Stimulated activated naive CD4-positive, alpha-beta T cell (primary cell): Measurements from ENCODE around the gene MAPT.
"Not testable (repeated sequence)": the region's sequence is repeated elsewhere in the genome, so short reads cannot be mapped to it uniquely, and the experiment has no call there.

ENCODE experiments used
- DNase-seq, 6 experiments: peaks; one replicate each; lab custom pipeline; 2025; lab: John Stamatoyannopoulos, UW

Gene MAPT

DNA sequence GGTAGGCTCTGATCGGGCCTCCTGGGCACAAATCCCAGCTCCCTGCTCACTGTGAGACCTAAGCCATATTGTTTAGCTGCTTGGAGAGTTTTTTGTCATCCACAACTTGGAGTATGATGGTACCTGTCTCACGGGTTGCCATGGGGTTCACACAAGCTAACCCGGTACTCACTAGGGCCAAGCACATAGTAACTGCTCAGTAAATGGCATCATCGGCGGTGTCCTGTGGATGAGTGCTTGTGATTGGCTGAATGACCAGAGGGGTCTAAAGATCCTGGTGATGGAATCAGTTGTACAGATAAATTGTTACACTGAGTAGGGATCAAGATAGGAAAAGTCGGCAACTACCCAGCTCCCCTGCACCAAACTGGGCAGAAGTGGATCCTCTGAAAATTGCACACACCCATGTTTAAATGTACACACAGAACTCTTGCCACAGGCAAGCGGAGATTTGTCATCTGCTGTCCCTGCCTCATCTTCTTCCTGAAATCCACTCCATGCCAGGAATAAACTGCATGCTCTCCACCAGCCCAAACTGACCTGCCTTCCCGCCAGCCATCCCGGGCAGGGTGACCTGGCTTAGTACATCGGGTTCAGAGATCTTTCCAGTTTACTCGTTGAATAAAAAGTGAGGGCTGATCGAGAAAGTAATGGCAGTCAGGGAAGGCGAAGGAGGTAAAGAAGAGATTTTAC, 6.5 kb downstream of the MAPT start:
- DNase-seq: no peak

GRCh38 chr17:45902892-45903346, 8.6 kb downstream of the MAPT start:
- no peak for DNase-seq

GRCh38 chr17:45904866-45905265, 10.5 kb downstream of the MAPT start:
- no peak for DNase-seq

DNA sequence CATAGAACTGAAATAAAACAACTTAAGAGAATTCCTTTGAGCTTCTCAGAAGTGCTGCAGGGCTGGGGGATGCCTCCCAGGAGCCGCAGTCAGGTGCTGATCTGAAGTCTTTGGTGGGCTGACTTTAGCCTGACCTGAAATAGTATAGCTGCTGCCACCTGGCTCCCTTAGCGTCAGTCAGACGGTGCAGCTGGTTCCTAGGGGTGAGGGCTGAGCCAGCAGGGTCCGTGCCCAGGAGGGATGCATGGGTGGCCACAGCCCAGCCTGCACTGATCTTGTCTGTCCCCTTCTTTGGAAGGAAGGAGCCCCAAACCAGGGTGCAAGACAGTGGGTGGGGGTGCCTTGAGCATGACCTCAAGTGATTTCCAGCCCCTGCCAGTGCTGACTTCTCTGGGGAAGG, 11.5 kb downstream of the MAPT start:
- DNase-seq: no peak

DNA sequence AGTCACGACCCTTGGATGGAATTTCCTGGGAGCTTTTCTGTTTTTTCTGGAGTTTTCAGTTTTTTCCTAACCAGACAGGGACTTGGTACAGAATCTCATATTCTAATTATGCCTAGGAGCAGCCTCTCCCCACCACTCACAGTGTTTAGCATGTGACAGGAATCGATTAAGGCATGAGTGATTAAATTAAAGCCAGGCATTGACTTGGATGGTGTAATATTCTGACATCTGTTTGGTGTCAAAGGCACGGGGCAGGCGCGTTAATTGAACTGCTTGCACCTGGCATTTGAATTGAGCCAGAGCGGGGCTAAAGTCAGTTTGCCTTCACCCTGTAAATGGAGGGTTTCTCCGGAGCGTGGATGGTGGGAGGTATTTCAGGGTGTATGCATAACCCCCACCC, 11.9 kb downstream of the MAPT start:
- no peak for DNase-seq

DNA sequence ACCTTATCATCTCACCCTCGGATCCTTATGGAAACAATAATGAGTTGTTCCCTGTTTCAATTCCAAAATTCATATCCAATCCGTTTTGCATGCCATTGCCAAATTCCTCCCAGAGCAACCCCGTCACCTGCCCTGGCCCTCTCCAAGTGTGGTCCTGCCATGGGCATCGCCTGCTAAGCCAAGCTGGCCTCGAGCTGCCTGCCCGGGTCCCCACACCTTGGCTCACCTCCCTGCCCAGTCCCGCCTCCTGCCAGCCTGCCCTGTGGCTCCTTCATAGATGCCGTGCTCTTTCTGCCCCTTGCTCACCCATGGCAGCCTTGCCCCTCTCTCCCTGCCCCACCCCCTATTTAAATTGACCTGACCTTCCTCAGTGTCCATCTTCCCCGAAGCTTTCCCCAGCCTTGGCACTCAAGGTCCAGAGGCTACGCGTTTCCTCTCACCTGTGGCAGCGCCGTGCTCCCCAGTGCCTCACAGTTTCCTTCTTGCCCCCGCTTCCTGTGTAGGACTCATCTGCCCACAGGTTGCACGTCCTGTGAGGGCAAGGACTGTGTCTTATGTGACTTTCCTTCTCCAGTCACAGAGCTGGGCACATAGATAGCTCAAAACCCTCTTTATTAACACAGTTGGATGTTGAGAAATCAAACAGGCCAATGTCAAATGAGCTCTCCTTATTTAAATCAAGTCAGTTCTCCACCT, 12.7 kb downstream of the MAPT start:
- no peak for DNase-seq

DNA sequence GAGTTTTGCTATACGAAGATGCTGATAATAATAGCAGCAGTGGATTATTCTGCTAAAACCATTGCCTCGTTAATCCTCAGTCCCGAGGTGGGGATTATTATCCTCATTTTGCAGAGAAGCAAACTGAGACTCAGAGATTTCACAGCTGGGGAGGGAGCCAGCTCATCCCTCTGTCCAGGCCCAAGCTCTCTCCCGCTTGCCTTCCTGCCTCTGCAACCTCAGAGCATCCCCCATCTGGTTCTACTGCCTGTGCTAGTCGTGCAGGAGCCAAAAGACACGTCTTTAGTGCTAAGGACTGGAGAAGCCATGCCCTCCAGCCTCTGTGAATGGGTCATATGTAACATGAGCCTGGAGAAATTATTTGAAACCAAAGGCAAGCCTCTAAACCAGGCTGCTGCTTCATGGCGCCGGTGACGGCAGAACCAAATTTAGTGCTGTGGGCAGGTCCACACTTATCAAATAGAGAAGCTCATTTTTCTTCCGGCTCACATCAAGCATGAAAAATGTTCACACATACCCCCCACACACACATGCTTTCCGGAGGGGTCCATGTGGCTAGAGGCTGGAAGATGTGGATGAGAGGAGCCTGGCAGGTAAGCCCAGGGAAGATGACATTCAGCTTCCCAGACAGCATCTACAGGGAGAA, 13.5 kb downstream of the MAPT start:
- DNase-seq: no peak

DNA sequence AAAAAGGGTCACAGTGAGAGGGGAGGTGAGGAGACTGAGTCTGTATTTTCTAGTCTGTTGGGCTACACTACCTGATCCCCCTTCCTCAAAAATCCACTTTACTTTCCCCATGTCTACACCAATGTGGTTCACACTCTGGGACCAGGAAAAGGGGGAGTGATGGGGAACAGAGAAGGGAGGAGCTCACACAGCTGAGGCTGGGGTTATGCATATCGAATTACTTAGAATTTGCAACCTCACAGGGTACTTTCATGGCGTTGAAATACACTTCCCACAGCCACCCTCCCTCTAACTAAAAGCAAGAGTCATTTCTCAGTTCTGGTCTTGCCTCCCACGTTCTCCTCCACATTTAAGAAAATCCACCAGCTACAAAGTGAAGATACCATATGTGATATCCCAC, 14.1 kb downstream of the MAPT start:
- DNase-seq: no peak

DNA sequence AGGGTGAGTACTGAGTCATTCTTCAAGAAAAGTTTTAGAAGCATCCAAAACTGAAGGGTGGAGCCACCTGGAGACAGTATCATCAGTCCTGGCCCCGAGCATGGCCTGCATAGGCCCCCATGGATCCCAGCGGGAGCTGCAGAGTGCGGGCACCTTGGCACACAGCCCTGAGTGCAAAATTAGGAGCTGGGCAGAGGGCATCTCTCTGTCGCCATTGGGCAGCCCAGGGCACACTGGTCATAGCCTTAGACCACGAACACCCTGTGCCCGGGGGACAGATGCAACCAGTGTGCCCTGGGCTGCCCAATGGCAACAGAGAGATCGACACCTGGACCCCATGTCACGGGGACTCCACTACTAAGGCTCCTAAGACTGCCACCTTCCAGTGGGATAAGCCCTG, 14.6 kb downstream of the MAPT start:
- DNase-seq: no peak

GRCh38 chr17:45910667-45911066, 16.3 kb downstream of the MAPT start:
- no peak for DNase-seq

DNA sequence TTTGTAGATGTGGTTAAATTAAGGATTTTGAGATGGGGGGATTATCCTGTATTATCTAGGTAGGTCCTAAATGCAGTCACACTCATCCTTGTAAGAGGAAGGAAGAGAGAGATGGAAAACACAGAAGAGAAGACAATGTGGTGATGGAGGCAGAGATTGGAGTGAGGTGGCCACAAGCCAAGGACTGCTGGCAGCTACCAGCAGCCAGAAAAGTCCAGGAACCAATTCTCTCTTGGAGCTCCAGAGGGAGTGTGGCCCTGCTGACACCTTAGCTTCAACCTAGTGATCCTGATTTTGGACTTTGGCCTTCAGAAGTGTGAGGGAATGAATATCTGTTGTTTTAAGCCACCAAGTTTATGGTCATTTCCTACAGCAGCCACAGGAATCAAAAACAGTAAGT, 18.0 kb downstream of the MAPT start:
- DNase-seq: no peak

DNA sequence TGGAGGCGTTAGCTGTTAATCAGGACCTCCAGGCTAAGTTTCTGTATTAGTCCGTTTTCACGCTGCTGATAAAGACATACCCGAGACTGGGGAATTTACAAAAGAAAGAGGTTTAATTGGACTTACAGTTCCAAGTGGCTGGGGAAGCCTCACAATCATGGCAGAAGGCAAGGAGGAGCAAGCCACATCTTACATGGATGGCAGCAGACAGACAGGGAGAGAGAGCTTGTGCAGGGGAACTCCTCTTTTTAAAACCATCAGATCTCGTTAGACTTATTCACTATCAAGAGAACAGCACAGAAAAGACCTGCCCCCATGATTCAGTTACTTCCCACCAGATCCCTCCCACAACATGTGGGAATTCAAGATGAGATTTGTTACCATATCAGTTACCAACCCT, 18.7 kb downstream of the MAPT start:
- DNase-seq: not testable (repeated sequence)

GRCh38 chr17:45914047-45914717, 19.8 kb downstream of the MAPT start:
- DNase-seq: no peak

GRCh38 chr17:45915263-45915662, 20.9 kb downstream of the MAPT start:
- DNase-seq: no peak

- DNase-seq: no peak
Measured at GRCh38 chr17:45917081-45917480, 22.7 kb downstream of the MAPT start.

GRCh38 chr17:45918241-45918745, 23.9 kb downstream of the MAPT start:
- no peak for DNase-seq

GRCh38 chr17:45919136-45919535, 24.8 kb downstream of the MAPT start:
- no peak for DNase-seq

GRCh38 chr17:45920083-45920482, 25.7 kb downstream of the MAPT start:
- DNase-seq: no peak

- no peak for DNase-seq
Measured at GRCh38 chr17:45923511-45924268, 29.3 kb downstream of the MAPT start.

DNA sequence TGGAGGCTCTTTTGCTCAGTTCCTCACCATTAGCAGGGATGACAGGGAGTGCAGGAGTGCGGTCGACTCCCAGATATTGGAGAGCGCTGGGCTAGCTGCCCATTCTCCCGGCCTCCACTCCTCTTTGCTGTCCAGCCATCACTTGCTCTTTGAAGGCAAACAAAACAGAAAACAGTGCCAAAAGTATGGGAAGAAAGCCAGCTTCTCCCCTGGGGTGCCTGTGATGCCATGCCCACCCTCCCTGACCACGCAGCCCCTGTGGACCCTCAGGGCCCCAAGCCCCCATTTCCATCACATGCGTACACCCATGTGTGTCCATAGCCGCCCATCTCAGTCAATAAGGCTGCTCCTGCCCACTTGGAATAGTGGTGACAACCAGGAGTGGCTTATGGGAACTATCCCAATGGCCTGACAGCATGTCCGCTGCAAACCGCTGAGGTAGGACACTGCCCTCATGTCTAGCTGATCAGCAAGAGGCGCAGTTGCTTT, 30.0 kb downstream of the MAPT start:
- no peak for DNase-seq

DNA sequence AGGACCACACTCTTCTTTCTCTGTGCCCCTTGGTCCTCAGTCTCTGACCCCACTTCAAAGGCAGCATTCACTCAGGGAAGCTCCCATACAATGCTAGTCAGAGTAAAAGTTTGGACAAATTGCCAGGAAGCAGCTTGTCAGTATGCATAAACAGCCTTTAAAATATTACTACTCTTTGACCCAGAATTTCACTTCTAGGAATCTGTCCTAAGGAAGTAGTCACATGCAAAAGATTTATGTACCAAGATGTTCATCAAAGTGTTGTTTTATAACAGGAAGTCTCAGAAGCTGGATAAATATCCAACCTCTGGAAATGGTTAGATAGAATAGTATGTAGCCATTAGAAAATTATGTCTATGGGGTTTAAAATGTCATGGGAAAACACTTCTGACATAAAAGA, 31.0 kb downstream of the MAPT start:
- no peak for DNase-seq

- no peak for DNase-seq
Measured at GRCh38 chr17:45927247-45927646, 32.9 kb downstream of the MAPT start.
